ENCODE measurements around the gene CD101. TPM values are rescaled to one million over a fixed set of nuclear protein-coding genes. Genes with fewer than 3 reads are reported as not detected.

CD101 gene
- total and polyA plus RNA-seq, 12 donors, result 0.30 to 2.3 (median 1.1) TPM

GRCh38 chr1:117070124-117070523 lies 68.6 kb downstream of the CD101 start:
- H3K4me1 ChIP-seq, result no peaks in the 10 kb centered on the region
- 93 to 94% methylated on average over 2 of the region's 2 CpGs for WGBS, 2 donors
- no peak overlapping the region for H3K4me3 ChIP-seq
- no peak for DNase-seq
- H3K9me3 ChIP-seq, result no peaks in the 10 kb centered on the region
- no peaks in the 10 kb centered on the region for H3K27me3 ChIP-seq
- no peak for TF ChIP-seq CTCF (IDR thresholded peaks at IDR 0.05)
- no peak overlapping the region for H3K27ac ChIP-seq
- H3K36me3 ChIP-seq, result peaks cover 0 to 40% (median under 1%) of the 10 kb centered on the region in 9 donors
- intact Hi-C loops (cut with DNase I), result loop anchor here in 2 of 10 donors (5.0 to 10.0 kb wide), 2 partner anchors 55 to 212 kb away; partner anchors contain the start of gene TRIM45 (in 1 of the 2)
- no peak for ATAC-seq

GRCh38 chr1:117076648-117077047 lies 75.1 kb downstream of the CD101 start:
- Histone ChIP-seq H3K9me3 (no peaks in the 10 kb centered on the region), H3K4me1 (peaks cover 0 to 9% (median 0%) of the 10 kb centered on the region in 9 donors), H3K36me3 (peaks cover 0 to 85% (median 8%) of the 10 kb centered on the region in 9 donors), H3K27ac (no peak overlapping the region), H3K4me3 (no peak overlapping the region), H3K27me3 (no peaks in the 10 kb centered on the region)
- intact Hi-C loops (cut with DNase I), result loop anchor here in 2 of 10 donors (5.0 to 10.0 kb wide), 2 partner anchors 41 to 48 kb away; partner anchors contain the start of gene TRIM45 (in 1 of the 2)
- no peak for ATAC-seq
- 95 to 96% methylated on average over 5 of the region's 5 CpGs for WGBS, 2 donors
- DNase-seq, result no peak
- TF ChIP-seq CTCF (IDR thresholded peaks at IDR 0.05), result no peak

GRCh38 chr1:117077267-117077666 lies 75.7 kb downstream of the CD101 start:
- intact Hi-C loops (cut with DNase I), result loop anchor here in 2 of 10 donors (5.0 to 10.0 kb wide), 2 partner anchors 40 to 48 kb away; partner anchors contain the start of gene TRIM45 (in 1 of the 2)
- no peak overlapping the region for H3K4me3 ChIP-seq
- no peak for TF ChIP-seq CTCF (IDR thresholded peaks at IDR 0.05)
- H3K9me3 ChIP-seq, result no peaks in the 10 kb centered on the region
- no peaks in the 10 kb centered on the region for H3K27me3 ChIP-seq
- 64 to 86% methylated on average over 3 of the region's 3 CpGs for WGBS, 2 donors
- H3K4me1 ChIP-seq, result peaks cover 0 to 9% (median 0%) of the 10 kb centered on the region in 9 donors
- no peak for ATAC-seq
- peaks cover 0 to 91% (median 8%) of the 10 kb centered on the region in 9 donors for H3K36me3 ChIP-seq
- DNase-seq, result no peak
- H3K27ac ChIP-seq, result no peak overlapping the region

- 55 to 73% methylated on average over 6 of the region's 6 CpGs for WGBS, 2 donors
- H3K4me3 ChIP-seq, result no peak overlapping the region
- H3K36me3 ChIP-seq, result peaks cover 0 to 95% (median 8%) of the 10 kb centered on the region in 9 donors
- ATAC-seq (peak in 4 of 8 donors; percentile 55 to 76 (median 74)), DNase-seq (peak in 1 of 2 donors; percentile 11)
- H3K27ac ChIP-seq, result peak overlapping the region in 1 of 10 donors; percentile 15
- intact Hi-C loops (cut with DNase I), result loop anchor here in 2 of 10 donors (5.0 to 10.0 kb wide), 2 partner anchors 38 to 45 kb away; partner anchors contain the start of gene TRIM45 (in 1 of the 2)
- H3K27me3 ChIP-seq, result no peaks in the 10 kb centered on the region
- TF ChIP-seq CTCF (IDR thresholded peaks at IDR 0.05), result no peak
- no peaks in the 10 kb centered on the region for H3K9me3 ChIP-seq
- peaks cover 0 to 9% (median 0%) of the 10 kb centered on the region in 9 donors for H3K4me1 ChIP-seq
Measured at GRCh38 chr1:117079737-117080136, 78.2 kb downstream of the CD101 start.

All from heart right ventricle (tissue), 16 donors.